WTC11 (cell line): ENCODE measurements around the gene SRMS. TPM values are rescaled to one million over a fixed set of nuclear protein-coding genes. Genes with fewer than 3 reads are reported as not detected.
A peak's percentile ranks its signal among the peaks of the same experiment; 100 is the strongest.

Experiments used
- AFF4 ChIP-seq: sonication (generic); formaldehyde crosslinking; IDR thresholded peaks from 2 replicates; pipeline ENCODE4 v1.8.1; 2023; ENCODE audit warnings: mild to moderate bottlenecking, missing genetic modification reagents, borderline replicate concordance
- AR ChIP-seq: fragments of 250-450 bp; sonication (Bioruptor Pico); IDR thresholded peaks from 2 replicates; pipeline ENCODE4 v1.9.0; 2021; ENCODE audit warnings: mild to moderate bottlenecking
- CBFB ChIP-seq: sonication (generic); formaldehyde crosslinking; IDR thresholded peaks from 2 replicates; pipeline ENCODE4 v1.8.1; 2022; ENCODE audit warnings: mild to moderate bottlenecking, low read depth, missing genetic modification reagents
- CREM ChIP-seq: sonication (generic); formaldehyde crosslinking; IDR thresholded peaks from 2 replicates; pipeline ENCODE4 v1.8.1; 2022; ENCODE audit warnings: mild to moderate bottlenecking, missing genetic modification reagents, moderate library complexity
- E2F1 ChIP-seq: sonication (generic); formaldehyde crosslinking; IDR thresholded peaks from 2 replicates; pipeline ENCODE4 v1.8.0; 2022; ENCODE audit warnings: mild to moderate bottlenecking, missing genetic modification reagents
- ESRRA ChIP-seq: sonication (generic); formaldehyde crosslinking; IDR thresholded peaks from 2 replicates; pipeline ENCODE4 v1.8.1; 2022; ENCODE audit warnings: mild to moderate bottlenecking, missing genetic modification reagents, borderline replicate concordance
- HMGA2 ChIP-seq: fragments of 250-450 bp; sonication (Bioruptor Pico); IDR thresholded peaks from 2 replicates; pipeline ENCODE4 v1.4.0; 2021; ENCODE audit warnings: mild to moderate bottlenecking, moderate library complexity
- HMGXB4 ChIP-seq: sonication (generic); formaldehyde crosslinking; IDR thresholded peaks from 2 replicates; pipeline ENCODE4 v1.8.1; 2023; ENCODE audit warnings: mild to moderate bottlenecking, moderate library complexity, missing genetic modification reagents
- IRF2 ChIP-seq: sonication (generic); formaldehyde crosslinking; IDR thresholded peaks from 2 replicates; pipeline ENCODE4 v1.8.0; 2022; ENCODE audit warnings: low read depth, missing genetic modification reagents, borderline replicate concordance
- KAT7 ChIP-seq: sonication (generic); formaldehyde crosslinking; IDR thresholded peaks from 2 replicates; pipeline ENCODE4 v1.8.1; 2023; ENCODE audit warnings: missing genetic modification reagents, mild to moderate bottlenecking, borderline replicate concordance
- MAX ChIP-seq: sonication (generic); formaldehyde crosslinking; IDR thresholded peaks from 2 replicates; pipeline ENCODE4 v1.8.0; 2022; ENCODE audit warnings: mild to moderate bottlenecking, missing genetic modification reagents
- MYBL2 ChIP-seq: sonication (generic); formaldehyde crosslinking; IDR thresholded peaks from 2 replicates; pipeline ENCODE4 v1.8.1; 2023; ENCODE audit warnings: mild to moderate bottlenecking, moderate library complexity, missing genetic modification reagents
- NFYB ChIP-seq: sonication (generic); formaldehyde crosslinking; conservative IDR thresholded peaks from 2 replicates; pipeline ENCODE4 v1.8.0; 2022; ENCODE audit warnings: low read depth, missing genetic modification reagents
- NR1H2 ChIP-seq: sonication (generic); formaldehyde crosslinking; IDR thresholded peaks from 2 replicates; pipeline ENCODE4 v1.9.0; 2021; ENCODE audit warnings: mild to moderate bottlenecking, moderate library complexity, missing genetic modification reagents
- NR3C1 ChIP-seq: sonication (generic); formaldehyde crosslinking; conservative IDR thresholded peaks from 2 replicates; pipeline ENCODE4 v1.8.1; 2023; ENCODE audit warnings: low read depth, mild to moderate bottlenecking, missing genetic modification reagents
- RORB ChIP-seq: fragments of 250-450 bp; sonication (Bioruptor Pico); IDR thresholded peaks from 2 replicates; pipeline ENCODE4 v1.9.0; 2021; ENCODE audit warnings: mild to moderate bottlenecking
- SMAD3 ChIP-seq: sonication (generic); formaldehyde crosslinking; IDR thresholded peaks from 2 replicates; pipeline ENCODE4 v1.8.0; 2022; ENCODE audit warnings: missing genetic modification reagents, mild to moderate bottlenecking, borderline replicate concordance
- SMAD4 ChIP-seq: sonication (generic); formaldehyde crosslinking; IDR thresholded peaks from 2 replicates; pipeline ENCODE4 v1.8.0; 2022; ENCODE audit warnings: mild to moderate bottlenecking, missing genetic modification reagents
- TP53 ChIP-seq: sonication (generic); formaldehyde crosslinking; IDR thresholded peaks from 2 replicates; pipeline ENCODE4 v1.8.1; 2023; ENCODE audit warnings: mild to moderate bottlenecking, missing genetic modification reagents
- USF2 ChIP-seq: sonication (generic); formaldehyde crosslinking; IDR thresholded peaks from 2 replicates; pipeline ENCODE4 v1.8.1; 2023; ENCODE audit warnings: mild to moderate bottlenecking, missing genetic modification reagents, moderate library complexity
- ZNF263 ChIP-seq: sonication (generic); formaldehyde crosslinking; IDR thresholded peaks from 2 replicates; pipeline ENCODE4 v1.8.1; 2022; ENCODE audit warnings: low read depth, mild to moderate bottlenecking, moderate library complexity, missing genetic modification reagents
- ZNF396 ChIP-seq: fragments of 250-450 bp; sonication (Bioruptor Pico); IDR thresholded peaks from 2 replicates; pipeline ENCODE4 v1.8.0; 2021; ENCODE audit warnings: mild to moderate bottlenecking, moderate library complexity, borderline replicate concordance
- ZNF532 ChIP-seq: fragments of 250-450 bp; sonication (Bioruptor Pico); IDR thresholded peaks from 2 replicates; pipeline ENCODE4 v1.9.0; 2021; ENCODE audit warnings: mild to moderate bottlenecking, borderline replicate concordance
- total RNA-seq: library from RNA; stranded (reverse); gene quantifications from 3 replicates; pipeline ENCODE4 v1.2.3, GENCODE V29; 2021

SRMS gene
- total RNA-seq, 1 experiment from 2014 or later, result 0.26 TPM

- TF ChIP-seq AR, result no peak
- no peak for TF ChIP-seq E2F1 (CRISPR knock-in tag)
- TF ChIP-seq ESRRA (CRISPR knock-in tag), result no peak
- no peak for TF ChIP-seq CBFB (CRISPR knock-in tag)
- TF ChIP-seq HMGXB4 (CRISPR knock-in tag), result peak; percentile 66; the same call in 1 of the 2 replicates
- 0 out of 2 replicates have a peak, but pooled peaks have one; percentile 35 for TF ChIP-seq CREM
- TF ChIP-seq TP53 (CRISPR knock-in tag), result no peak
- TF ChIP-seq HMGA2 (CRISPR knock-in tag), result no peak
- no peak for TF ChIP-seq IRF2
- no peak for TF ChIP-seq NR3C1 (CRISPR knock-in tag)
- TF ChIP-seq RORB (CRISPR knock-in tag), result no peak
- TF ChIP-seq SMAD4, result no peak
- TF ChIP-seq KAT7, result 0 out of 2 replicates have a peak, but pooled peaks have one; percentile 16
- peak; percentile 95 for TF ChIP-seq ZNF263
- TF ChIP-seq MAX (CRISPR knock-in tag), result no peak
- no peak for TF ChIP-seq NFYB (CRISPR knock-in tag)
- no peak for TF ChIP-seq ZNF396 (CRISPR knock-in tag)
- no peak for TF ChIP-seq USF2 (CRISPR knock-in tag)
- no peak for TF ChIP-seq MYBL2 (CRISPR knock-in tag)
- TF ChIP-seq ZNF532 (CRISPR knock-in tag), result no peak
- no peak for TF ChIP-seq NR1H2 (CRISPR knock-in tag)
- peak; percentile 41; the same call in 1 of the 2 replicates for TF ChIP-seq SMAD3 (CRISPR knock-in tag)
- TF ChIP-seq AFF4 (CRISPR knock-in tag), result no peak
These were observed 27.7 kb downstream of the SRMS start (continued) for GRCh38 chr20:63519668-63520503.
